ENCODE measurements around the gene RBMY1B. TPM values are rescaled to one million over a fixed set of nuclear protein-coding genes. Genes with fewer than 3 reads are reported as not detected.
"Not testable (repeated sequence)": the region's sequence is repeated elsewhere in the genome, so short reads cannot be mapped to it uniquely, and the experiment has no call there.

Gene RBMY1B
- not detected for polyA plus RNA-seq (2013, experiment 1 of 2)
- polyA plus RNA-seq (2013, experiment 2 of 2): not detected

DNA sequence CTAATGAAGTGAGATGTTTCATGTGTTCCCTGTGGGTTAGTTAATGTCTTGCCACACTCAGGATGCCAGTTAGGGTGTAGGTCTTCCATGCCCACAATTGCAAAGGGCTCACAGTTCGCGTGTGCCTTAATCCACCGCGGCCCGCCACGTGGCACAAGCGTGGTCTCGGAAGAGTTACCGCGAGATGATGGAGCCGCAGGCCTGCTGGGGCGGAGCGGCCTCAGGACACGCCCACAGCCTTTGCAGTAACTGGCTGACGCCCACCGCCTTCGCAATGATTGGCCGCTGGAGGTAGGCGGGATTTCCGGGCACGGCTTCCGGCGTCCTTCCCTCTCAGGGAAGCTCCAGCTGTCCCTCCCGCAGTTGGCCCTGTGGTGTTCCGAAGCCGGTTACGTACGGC is at the start of gene RBMY1B:
RBMY1B (plus strand) TSS at position 301 of the 400 bp plus-strand sequence. CDS start 2,013 bp downstream, outside the sequence.
- H3K36me3 ChIP-seq (ENCODE audit: control insufficient read depth, insufficient read depth, low read length); H3K27ac ChIP-seq (ENCODE audit: low read depth, low read length, severe bottlenecking); H3K4me1 ChIP-seq (ENCODE audit: control insufficient read depth, insufficient read depth, low read length, poor library complexity, severe bottlenecking); H3K9me3 ChIP-seq (ENCODE audit: control insufficient read depth, low read length); H3K4me3 ChIP-seq (ENCODE audit: extremely low read depth, insufficient read depth, low read length, poor library complexity, severe bottlenecking): not testable (repeated sequence)
- WGBS, 2 experiments (ENCODE audit: insufficient coverage in 2 of 2): no CpG with 5 or more reads among the region's 28 CpGs

DNA sequence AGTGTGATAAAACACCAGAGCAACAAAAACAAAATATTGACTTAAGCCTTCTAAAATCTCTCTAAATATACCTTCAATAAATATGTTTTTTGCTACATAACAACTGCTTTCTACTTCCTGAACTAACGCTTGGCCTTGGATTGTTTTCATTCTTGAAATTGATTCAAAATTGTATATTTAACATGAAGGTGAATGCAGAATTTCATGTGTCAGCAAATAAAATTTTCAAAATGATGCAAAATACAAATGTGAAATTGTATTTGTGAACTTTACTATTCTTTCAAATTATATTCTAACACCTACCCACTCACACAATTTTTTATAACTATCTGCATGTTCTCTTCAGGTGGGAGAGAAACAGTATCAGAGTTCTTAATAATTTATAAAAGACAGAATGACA is 48.2 kb upstream of the RBMY1B start:
- not testable (repeated sequence) for H3K4me3 ChIP-seq (ENCODE audit: extremely low read depth, insufficient read depth, low read length, poor library complexity, severe bottlenecking); H3K36me3 ChIP-seq (ENCODE audit: control insufficient read depth, insufficient read depth, low read length); H3K4me1 ChIP-seq (ENCODE audit: control insufficient read depth, insufficient read depth, low read length, poor library complexity, severe bottlenecking); H3K9me3 ChIP-seq (ENCODE audit: control insufficient read depth, low read length); H3K27ac ChIP-seq (ENCODE audit: low read depth, low read length, severe bottlenecking)
- WGBS, 2 experiments (ENCODE audit: insufficient coverage in 2 of 2): no CpG with 5 or more reads among the region's 1 CpG

DNA sequence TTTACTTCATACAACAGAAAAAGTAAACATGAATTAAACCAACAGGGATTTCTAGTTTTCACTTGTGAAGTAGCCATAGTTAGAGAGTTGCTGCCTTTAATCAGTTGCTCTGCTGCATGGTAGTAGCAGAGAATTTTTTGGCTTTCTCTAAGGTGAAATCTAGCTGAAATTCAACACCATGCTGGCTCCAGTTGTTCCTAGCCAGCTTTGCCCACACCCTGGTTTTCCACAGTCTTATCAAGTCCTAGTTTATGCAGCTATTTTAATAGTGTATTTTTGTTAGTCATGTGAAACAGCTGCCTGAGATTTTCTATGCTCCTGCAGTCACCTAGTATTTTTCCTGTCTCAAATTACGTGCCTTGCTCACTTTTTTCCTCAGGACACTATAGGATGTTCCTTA is 28.2 kb upstream of the RBMY1B start:
- no CpG with 5 or more reads among the region's 1 CpG for WGBS, 2 experiments (ENCODE audit: insufficient coverage in 2 of 2)
- H3K9me3 ChIP-seq (ENCODE audit: control insufficient read depth, low read length): no peaks in the 10 kb centered on the region
- no peak overlapping the region for H3K4me3 ChIP-seq (ENCODE audit: extremely low read depth, insufficient read depth, low read length, poor library complexity, severe bottlenecking)
- no peaks in the 10 kb centered on the region for H3K36me3 ChIP-seq (ENCODE audit: control insufficient read depth, insufficient read depth, low read length)
- no peak overlapping the region for H3K27ac ChIP-seq (ENCODE audit: low read depth, low read length, severe bottlenecking)
- H3K4me1 ChIP-seq (ENCODE audit: control insufficient read depth, insufficient read depth, low read length, poor library complexity, severe bottlenecking): no peaks in the 10 kb centered on the region

GRCh38 chrY:21534579-21534978 is 23.4 kb downstream of the RBMY1B start, which contains the start of gene RBMY1A1:
Gene RBMY1A1 (plus strand): TSS chrY:21534879. CDS start chrY:21536892, 2,013 bp downstream.
- no CpG with 5 or more reads among the region's 28 CpGs for WGBS, 2 experiments (ENCODE audit: insufficient coverage in 2 of 2)
- H3K36me3 ChIP-seq (ENCODE audit: control insufficient read depth, insufficient read depth, low read length); H3K4me3 ChIP-seq (ENCODE audit: extremely low read depth, insufficient read depth, low read length, poor library complexity, severe bottlenecking); H3K9me3 ChIP-seq (ENCODE audit: control insufficient read depth, low read length); H3K4me1 ChIP-seq (ENCODE audit: control insufficient read depth, insufficient read depth, low read length, poor library complexity, severe bottlenecking); H3K27ac ChIP-seq (ENCODE audit: low read depth, low read length, severe bottlenecking): not testable (repeated sequence)

DNA sequence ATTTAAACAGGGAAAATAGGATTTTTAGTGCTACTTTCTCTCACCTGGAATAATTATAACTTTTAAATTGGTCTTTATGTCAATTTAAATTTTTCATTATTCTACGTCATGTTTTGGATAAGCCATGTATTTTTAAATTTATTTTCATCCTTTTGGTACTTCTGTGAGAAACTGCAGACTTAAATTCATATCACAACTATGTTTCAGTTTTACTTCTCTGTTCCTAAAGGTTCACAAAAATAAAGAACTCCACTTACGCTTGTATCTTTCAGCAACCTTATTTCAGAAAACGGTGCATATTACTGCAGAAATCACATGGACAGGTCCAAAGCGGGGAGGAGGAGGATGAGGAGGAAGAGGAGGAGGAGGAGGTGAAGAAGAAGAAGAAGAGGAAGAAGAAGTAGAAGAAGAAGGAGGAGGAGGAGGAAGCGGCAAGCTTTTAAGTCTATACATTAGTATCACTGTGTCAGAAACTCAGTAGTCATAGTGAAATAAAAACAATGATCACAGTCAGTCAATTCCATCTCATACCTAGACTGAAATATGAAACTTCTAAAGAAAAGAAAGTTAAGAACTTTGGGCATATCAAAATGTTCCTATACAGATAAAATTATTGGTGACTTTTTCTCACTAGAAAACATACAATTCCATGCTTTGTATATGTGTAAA is 48.3 kb downstream of the RBMY1B start:
- not testable (repeated sequence) for H3K36me3 ChIP-seq (ENCODE audit: control insufficient read depth, insufficient read depth, low read length); H3K27ac ChIP-seq (ENCODE audit: low read depth, low read length, severe bottlenecking); H3K9me3 ChIP-seq (ENCODE audit: control insufficient read depth, low read length); H3K4me1 ChIP-seq (ENCODE audit: control insufficient read depth, insufficient read depth, low read length, poor library complexity, severe bottlenecking); H3K4me3 ChIP-seq (ENCODE audit: extremely low read depth, insufficient read depth, low read length, poor library complexity, severe bottlenecking)
- no CpG with 5 or more reads among the region's 5 CpGs for WGBS, 2 experiments (ENCODE audit: insufficient coverage in 2 of 2)
